Cerebellar nuclear complex (tissue), 1 donor: Measurements from ENCODE around the gene PKDREJ.
"Not testable (repeated sequence)": the region's sequence is repeated elsewhere in the genome, so short reads cannot be mapped to it uniquely, and the experiment has no call there.

ENCODE experiments used
- DNase-seq, 2 experiments: peaks; one replicate each; lab custom pipeline; 2025; lab: John Stamatoyannopoulos, UW

The PKDREJ gene, protein sequence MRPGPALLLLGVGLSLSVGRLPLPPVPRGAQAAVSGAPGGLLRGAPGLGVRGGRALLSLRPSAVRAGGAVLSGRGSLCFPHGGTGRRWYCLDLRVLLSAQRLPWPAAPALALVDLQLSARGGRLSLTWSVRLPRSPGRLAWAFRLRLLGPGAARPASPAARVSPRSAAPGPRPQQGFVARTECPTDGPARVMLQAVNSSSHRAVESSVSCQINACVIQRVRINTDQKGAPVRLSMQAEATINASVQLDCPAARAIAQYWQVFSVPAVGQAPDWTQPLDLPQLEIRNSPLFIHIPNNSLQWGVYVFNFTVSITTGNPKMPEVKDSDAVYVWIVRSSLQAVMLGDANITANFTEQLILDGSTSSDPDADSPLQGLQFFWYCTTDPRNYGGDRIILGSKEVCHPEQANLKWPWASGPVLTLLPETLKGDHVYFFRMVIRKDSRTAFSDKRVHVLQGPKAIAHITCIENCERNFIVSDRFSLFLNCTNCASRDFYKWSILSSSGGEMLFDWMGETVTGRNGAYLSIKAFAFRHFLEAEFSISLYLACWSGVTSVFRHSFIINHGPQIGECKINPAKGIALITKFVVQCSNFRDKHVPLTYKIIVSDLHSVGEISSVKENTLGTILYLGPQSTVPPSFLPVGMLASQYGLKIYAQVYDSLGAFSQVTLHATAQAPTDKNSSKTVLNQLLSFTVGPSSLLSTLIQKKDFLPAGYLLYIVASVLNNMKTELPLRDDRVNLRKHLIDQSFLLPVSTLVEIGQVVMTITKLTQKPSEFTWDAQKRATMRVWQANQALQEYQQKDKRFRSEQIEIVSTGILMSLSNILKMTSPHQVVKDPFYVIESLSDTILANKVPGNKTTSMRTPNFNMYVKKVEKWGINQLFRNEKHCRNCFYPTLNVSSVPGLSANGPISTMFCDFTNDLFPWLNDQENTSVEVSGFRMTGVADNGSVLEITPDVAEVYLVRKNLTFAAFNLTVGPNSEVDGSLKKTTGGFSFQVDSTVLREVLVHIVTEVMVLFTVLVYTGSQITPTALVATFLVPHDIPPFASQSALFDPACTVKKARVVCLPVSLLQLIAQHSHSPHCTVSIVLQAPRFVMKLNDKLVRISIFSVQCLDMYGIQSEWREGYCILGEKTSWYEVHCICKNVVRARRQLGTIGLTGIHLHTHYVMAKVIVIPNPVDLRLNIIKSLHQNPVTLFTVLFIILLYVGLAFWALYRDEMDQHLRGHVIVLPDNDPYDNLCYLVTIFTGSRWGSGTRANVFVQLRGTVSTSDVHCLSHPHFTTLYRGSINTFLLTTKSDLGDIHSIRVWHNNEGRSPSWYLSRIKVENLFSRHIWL (N-terminal part only)

DNA sequence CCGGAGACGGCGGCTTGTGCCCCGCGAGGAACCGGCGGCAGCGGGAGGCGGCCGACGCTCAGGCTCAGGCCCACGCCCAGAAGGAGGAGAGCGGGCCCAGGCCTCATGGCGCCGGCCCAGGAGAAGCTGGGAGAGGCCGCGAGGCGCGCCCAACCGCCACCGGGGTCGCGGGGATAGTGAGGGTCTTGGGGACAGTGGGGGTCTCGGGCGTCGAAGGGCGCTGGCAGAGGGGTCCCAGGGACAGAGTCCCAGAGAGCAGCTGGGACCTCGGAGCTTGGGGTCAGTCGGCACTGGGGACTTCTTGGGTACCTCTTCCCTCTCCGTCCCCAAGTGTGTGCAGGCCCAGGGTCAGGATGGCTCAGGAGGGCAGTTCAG, at the start of gene PKDREJ:
TSS of gene PKDREJ (minus strand) at position 128 of the 375 bp plus-strand sequence. CDS start at position 107, 21 bp downstream.
- DNase-seq = no peak

DNA sequence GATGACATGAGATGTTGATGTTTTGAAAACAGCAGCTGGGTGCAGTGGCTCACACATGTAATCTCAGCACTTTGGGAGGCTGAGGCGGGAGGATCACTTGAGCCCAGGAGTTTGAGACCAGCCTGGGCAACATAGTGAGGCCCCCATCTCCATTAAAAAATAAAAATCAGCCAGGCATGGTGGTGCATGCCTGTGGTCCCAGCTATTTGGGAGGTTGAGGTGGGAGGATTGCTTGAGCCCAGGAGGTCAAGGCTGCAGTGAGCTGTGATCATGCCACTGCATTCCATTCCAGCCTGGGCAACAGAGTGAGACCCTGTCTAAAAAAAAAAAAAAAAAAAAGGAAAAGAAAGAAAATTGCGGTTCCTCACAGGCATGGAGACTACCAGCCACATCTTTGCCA, 49.7 kb upstream of the PKDREJ start:
- not testable (repeated sequence) for DNase-seq

DNA sequence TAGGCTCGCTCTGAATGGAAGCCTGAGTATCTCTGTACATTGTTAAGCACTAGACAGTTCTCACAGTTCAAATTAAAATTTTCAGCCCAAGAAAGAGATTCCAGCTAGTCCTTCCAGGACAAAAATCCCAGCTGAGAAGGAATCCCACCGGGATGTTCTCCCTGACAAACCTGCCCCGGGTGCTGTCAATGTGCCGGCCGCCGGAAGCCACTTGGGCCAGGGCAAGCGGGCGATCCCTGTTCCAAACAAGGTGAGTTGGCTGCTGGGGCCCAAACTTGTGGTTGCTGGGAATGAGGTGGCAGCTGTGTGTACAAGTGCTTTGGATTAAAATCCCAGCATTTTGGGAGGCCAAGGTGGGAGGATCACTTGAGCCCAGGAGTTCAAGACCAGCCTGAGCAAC, 48.9 kb upstream of the PKDREJ start:
- no peak for DNase-seq

DNA sequence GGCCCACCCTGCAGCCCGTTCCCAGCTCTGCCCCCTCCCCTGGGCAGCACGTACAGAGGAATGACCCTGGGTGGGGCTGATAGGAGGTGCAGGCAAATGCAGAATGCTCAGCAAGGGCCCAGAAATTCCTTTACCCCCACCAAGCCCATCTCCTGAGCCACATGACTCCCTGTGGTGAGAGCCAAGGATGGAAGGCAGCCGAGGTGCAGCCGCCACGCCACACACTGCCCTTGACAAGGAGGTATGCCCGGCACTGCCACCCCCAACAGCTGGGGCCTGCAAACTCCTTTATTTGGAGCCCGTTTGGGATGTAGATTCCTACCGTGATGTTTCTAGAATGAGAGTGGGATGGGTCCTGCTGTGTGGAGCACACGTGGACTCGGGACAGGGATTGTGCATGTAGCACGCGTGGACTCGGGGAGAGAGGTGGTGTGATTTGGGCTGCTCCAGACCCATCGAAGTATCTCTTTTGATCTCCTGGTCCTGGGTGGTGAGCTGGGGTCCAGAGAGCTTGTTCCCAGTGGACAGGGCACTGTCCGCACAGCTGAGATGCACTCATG, 46.5 kb upstream of the PKDREJ start:
- DNase-seq = no peak

DNA sequence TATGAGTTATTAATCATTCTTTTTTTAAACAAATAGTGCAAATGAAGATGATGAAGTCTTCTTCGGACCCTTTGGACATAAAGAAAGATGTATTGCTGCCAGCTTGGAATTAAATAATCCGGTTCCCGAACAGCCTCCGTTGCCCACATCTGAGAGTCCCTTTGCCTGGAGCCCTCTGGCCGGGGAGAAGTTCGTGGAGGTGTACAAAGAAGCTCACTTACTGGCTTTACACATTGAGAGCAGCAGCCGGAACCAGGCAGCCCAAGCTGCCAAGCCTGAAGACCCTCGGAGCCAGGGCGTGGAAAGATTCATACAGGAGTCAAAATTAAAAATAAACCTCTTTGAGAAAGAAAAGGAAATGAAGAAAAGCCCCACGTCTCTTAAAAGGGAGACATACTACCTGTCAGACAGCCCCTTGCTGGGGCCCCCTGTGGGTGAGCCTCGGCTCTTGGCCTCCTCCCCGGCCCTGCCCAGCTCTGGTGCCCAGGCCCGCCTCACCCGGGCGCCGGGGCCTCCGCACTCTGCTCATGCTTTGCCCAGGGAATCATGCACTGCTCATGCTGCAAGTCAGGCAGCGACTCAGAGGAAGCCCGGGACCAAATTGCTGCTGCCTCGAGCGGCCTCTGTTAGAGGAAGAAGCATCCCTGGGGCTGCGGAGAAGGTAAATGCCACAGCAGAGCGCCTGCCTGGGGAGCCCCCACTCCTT, 45.3 kb upstream of the PKDREJ start:
- DNase-seq = no peak

DNA sequence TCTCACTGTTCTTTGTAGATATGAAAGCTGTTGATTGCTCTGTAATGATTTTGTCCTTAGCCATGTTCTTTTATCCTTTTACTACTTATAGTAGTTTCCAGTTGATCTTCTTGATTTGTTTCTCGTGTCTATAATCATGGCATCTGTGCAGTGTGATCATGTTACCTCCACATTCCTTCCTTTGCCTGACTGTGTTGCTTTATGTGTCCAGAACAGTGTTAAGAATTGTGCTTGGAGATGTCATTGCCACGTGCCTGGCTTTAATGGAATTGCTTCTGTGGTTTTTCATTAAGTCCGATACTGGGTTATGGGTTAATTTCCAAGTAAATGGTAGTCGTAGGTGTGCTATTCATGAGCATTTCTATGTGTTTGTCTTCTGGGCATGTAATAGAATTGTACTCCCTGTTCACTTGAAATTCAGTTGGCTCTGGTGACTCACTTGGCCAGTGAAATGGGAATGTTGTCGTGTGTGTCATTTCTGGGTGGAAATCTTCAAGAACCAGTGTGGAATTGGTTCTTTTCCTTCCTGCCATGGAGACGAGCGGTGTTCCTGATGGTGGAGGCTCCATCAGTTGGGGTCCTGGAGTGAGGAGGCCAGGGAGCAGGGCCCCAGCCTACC, 40.3 kb upstream of the PKDREJ start:
- no peak for DNase-seq

DNA sequence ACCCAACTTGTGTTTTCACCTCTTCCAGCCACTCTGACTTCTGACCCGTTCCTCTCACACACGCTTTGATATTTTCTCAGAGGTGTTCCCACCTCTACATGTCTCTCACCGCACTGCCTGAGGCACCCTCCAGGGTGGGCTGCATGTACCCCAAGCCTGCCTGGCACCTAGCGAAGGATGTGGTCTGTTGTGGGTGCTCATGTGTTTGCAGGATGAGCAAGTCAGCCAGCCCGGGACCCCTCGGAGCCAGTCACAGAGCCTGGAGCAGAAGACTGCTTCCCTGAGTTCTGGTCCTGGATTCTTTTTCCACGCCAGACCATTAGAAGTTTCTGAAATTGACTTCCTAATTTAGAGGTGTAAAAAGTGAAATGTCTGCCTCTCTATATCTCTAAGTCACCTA, 37.3 kb upstream of the PKDREJ start:
- DNase-seq = no peak

DNA sequence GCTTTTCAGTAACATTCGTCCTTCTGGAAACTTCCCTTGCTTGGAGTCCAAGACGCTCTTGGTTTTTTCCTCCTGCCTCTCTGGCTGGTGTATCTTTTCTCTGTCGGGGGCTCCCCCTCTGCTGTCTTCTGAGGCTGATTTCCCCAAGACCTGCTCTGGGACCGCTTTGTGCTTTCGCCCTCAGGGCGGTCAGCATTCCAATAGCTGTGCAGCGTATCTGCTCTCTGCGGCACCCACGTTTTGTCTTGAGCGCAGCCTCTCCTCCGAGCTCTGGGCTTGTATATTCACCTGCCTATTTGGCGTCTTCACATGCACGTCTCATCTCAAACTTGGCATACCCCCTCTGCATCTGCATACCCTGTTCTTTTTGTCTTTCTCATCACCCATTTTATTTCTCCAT, 36.0 kb upstream of the PKDREJ start:
- DNase-seq = no peak

DNA sequence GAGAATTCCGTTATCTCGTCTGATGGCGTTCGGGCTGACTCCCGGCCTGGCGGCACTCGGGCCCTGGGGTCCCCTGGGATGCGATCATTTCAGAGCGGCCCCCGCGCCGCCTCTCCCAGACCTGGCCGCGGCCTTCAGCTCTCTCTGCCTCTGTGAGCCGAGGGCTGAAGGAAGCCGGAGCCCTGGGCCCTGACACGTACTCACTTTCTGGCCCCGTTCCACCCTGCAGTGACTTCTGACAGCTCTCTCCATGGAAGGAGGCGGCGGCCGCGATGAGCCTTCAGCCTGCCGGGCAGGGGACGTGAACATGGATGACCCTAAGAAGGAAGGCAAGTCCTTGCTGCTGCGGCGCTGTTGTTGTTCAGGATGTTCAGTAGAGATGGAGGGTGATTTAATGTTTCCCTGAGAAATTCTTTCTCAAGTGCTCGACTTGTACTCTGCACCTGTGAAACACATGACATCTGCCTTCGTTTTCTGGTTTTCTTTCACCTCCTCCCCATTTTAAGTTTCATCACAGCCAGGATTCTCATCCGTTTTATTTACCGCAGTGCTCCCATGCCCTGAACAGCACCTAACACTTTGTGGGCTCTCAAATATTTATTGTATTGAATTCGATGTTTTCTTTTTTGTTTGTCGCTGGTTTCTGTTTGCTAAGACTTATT, 34.1 kb upstream of the PKDREJ start:
- no peak for DNase-seq

DNA sequence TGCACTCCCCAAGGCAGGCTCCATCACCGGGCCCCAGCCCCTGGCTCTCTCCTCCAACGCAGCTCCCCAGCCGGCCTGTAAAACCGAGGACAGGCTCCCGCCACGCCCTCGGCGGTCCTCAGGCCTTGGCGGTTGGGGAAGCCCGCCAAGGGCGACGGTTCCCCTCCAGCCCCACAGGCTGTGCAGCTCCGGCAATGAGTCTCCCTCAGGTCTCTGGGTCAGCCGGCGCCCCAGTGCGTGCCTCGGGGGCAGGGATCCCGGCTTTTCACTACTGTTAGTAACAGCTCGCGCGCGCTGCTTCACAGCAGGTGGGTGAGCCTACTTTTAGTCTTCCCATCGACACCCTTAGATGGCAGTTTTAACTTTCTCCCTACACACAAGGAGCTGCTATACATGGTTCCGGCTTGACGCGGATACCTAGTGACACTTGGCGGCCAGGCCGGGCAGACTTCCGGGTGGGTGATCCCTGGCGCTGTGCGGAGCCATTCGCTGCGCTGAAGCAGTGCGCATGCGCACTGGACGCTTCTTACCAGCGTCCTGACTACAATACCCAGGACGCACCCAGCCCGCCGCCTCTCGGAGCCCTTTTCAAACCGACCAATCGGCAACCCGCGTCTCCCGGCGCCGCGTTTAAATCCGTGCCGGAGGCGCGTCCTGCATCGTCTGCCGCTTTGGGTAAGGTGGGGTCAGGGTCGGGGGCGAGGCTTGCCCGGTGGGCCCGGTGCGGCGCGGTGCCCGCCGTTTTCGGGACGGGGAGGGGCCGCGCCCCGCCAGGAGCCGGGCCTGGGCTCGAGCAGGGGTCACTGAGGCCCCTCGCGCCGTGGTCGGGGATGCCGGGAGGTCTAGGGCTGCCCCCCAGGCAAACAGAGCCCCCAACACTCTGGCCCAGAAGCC, 33.4 kb upstream of the PKDREJ start, which contains the start of gene GTSE1:
TSS of gene GTSE1 (plus strand) at position 614 of the 894 bp plus-strand sequence. CDS start 531 bp downstream, outside the sequence.
- peak; percentile 82 to 90 for DNase-seq

DNA sequence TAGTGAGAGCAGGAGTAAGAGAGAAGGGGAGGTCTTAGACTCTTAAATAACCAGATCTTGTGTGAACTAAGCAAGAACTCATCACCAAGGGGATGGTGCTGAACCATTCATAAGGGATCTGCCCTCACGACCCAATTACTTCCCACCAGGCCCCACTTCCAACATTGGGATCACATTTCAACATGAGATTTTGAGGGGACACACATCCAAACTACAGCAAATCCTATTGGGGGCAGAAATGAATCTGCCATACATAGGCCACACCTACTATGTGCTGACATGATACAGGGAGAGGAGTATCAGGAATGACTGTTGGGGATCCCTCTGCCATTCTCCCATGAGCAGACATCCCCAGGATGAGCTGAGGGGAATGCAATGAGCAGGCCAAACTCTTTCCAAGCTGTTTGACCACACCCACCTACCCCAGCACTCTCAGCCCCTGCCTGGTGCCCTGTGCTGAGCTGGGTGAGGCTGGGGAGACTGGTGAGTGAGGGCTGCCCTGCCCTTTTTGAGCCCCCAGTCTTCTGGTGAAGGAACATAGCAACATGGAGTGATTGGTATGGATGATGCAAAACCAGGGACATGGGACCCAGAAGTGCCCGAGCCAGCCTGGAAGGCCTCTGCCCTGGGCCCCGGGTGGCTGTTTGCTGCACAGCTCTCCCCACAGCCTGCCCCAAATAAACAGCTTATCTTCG, 32.3 kb upstream of the PKDREJ start:
- DNase-seq = no peak

DNA sequence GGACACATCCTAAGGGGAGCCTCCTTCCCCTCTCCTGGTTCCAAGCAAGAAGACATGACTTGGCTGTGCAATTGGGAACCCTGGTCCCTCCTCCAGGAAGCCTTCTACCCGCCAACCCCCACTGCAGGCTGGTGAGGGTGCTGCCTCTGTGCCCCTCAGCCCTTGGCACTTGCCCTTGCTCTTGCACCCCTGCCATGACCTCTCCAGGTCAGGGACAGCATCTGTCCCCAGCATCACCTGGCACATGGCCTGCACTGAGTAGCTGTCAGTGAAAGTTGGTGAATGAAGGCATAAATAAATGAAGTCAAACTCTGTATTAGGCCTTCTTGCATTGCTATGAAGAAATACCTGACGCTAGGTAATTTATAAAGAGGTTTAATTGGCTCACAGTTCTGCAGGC, 31.6 kb upstream of the PKDREJ start:
- no peak for DNase-seq

DNA sequence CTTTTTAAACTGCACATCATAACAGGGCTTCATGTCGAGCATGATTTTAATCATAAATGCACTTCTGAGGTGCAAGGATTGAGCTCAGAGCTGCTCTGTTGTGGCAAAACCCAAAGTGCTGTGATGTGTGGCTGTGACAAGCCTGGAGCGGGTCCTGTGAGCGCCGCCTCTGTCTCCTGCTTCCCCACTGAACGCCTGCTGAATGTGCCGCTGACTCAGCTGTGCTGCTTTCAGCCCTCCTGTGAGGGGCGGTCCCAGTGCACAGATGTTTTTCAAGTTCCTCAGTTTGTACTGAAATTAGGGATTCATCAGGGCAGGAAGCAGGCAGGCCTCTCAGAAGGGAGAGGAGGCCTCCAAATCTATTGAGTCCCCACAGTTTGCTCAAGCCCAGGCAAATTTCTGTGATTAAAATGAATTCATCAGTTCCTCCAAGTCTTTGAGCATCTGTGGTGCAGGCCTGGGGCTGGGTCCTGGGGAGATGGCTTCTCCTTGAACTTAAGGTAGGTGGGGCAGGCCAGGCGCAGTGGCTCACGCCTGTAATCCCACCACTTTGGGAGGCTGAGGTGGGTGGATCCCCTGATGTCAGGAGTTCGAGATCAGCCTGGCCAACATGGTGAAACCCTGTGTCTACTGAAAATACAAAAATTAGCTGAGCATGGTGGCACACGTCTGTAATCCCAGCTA, 30.6 kb upstream of the PKDREJ start:
- DNase-seq = no peak

DNA sequence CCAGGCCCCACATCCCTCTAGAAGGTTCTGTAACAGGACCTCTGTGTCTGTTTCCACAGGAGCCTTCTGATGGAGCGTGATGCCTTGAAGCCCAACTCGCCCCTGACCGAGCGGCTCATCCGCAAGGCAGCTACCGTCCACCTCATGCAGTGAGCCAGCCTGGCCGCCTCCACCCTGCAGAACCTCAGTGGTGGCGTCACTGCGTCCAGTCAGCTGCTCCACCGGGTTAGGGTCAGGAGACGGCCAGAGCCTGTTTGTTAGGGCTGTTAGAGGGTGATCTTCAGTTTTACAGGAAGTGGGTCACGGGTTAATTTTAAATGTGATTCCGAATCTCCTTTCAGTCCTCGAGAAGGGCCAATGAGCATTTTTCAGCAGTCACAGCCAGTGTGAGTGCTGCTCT, 29.6 kb upstream of the PKDREJ start:
- DNase-seq = no peak

DNA sequence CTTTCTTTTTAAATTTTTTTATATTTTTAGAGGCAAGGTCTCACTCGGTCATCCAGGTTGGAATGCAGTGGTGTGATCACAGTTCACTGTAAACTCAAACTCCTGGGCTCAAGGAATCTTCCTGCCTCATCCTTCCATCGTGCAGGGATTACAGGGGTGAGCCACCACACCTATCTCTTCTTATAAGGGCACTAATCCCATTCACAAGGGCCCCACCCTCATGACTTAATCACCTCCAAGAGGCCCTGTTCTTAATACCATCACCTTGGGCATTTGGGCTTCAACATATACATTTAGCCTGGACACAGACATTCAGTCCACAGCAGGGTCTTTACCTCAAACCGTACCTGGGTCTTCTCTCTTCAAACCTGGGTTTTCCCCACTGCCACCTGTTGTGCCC, 29.0 kb upstream of the PKDREJ start:
- DNase-seq = no peak

DNA sequence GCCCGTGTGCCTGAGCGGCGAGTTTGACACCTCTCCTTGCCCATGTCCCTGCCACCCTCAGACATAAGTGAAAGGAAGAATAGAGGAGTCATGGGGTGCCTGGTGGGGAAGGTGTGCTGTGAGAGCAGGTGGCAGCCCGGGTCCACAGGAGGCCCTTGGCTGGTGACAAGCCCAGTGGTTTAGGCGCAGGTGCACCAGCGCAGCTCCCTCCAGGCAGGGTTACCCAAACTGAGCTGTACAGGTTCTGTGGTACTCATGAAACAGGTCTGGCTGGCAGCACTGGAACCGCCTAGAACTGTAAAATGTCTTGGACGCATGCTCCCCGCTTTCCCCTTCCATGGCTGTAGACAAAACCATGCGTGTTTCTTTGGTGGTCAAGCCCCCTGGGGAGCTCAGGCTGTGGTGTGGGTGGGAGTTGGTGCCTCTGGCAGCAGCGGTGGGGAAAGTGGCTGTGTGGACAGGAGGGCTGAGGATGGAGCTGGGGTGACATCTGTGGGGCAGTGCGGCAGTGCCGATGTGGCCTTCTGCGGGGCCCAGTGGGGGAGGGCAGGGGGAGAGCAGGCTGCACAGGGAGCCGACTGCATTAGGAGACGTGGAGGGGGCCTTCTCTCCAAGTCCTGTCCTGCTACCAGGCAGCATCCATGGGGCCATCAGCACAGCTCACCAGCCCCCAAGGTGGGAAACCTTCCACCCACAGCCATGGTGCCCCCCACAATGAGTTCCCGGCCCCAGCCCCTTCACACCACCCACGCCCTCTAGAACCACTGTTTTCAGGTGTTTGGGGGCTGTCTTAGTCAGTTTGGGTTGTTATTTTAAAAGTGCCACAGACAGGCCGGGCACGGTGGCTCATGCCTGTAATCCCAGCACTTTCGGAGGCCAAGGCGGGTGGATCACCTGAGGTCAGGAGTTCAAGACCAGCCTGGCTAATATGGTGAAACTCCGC, 28.0 kb upstream of the PKDREJ start:
- DNase-seq = no peak
